ENCODE results near the gene TBX4.

DNA sequence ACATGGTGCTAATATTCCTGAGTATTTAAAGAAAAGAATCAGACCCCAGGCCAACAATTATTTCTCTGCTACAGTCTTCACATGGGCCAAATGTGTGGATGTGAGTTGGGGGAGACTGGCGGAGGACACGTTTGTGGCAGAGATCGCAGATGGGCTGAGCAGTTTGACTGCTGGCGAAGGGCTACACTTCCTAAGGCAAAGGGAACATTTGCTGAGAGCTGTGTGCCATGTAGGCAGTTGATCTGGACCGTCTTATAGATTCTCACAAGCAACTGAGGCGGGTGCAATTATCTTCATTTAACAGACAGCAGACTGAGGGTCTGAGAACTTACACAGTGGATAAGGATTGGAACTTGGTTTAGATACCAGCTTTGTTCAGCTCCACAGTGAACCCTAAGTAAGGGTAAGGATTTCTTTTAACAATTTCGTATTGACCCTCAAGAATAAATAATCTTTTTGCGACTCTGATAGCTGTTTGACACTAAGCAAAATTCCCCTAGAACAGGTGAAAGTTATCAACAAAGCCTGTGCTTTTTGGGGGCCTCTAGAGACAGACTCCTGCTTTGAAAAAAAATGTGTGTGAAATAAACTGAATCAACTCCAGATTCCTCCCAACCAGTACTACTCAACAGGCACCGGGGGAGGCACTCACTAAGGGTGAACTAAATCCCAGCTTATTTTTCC lies 55.3 kb downstream of the TBX4 start:
- TF ChIP-seq EP300 (IDR thresholded peaks at IDR 0.05; ENCODE audit: borderline replicate concordance) (no peak), FOXM1 (IDR thresholded peaks at IDR 0.05; ENCODE audit: borderline replicate concordance, low read depth) (no peak), RAD21 (IDR thresholded peaks at IDR 0.05; ENCODE audit: low read depth) (no peak), EGR1 (IDR thresholded peaks at IDR 0.05) (no peak), YY1 (IDR thresholded peaks at IDR 0.05; ENCODE audit: low read depth) (no peak), NFIC (IDR thresholded peaks at IDR 0.05) (no peak), CREB1 (IDR thresholded peaks at IDR 0.05; ENCODE audit: low read depth) (no peak), TAF1 (IDR thresholded peaks at IDR 0.05; ENCODE audit: low read depth) (no peak), TCF12 (IDR thresholded peaks at IDR 0.05; ENCODE audit: low read depth) (no peak), CEBPB (IDR thresholded peaks at IDR 0.05) (no peak), TEAD4 (IDR thresholded peaks at IDR 0.05) (no peak)
- TF ChIP-seq, protein P1, sequence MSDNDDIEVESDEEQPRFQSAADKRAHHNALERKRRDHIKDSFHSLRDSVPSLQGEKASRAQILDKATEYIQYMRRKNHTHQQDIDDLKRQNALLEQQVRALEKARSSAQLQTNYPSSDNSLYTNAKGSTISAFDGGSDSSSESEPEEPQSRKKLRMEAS (IDR thresholded peaks at IDR 0.05) = no peak
- TF ChIP-seq, protein P2, sequence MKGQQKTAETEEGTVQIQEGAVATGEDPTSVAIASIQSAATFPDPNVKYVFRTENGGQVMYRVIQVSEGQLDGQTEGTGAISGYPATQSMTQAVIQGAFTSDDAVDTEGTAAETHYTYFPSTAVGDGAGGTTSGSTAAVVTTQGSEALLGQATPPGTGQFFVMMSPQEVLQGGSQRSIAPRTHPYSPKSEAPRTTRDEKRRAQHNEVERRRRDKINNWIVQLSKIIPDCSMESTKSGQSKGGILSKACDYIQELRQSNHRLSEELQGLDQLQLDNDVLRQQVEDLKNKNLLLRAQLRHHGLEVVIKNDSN (IDR thresholded peaks at IDR 0.05) = no peak
- TF ChIP-seq, protein P3, sequence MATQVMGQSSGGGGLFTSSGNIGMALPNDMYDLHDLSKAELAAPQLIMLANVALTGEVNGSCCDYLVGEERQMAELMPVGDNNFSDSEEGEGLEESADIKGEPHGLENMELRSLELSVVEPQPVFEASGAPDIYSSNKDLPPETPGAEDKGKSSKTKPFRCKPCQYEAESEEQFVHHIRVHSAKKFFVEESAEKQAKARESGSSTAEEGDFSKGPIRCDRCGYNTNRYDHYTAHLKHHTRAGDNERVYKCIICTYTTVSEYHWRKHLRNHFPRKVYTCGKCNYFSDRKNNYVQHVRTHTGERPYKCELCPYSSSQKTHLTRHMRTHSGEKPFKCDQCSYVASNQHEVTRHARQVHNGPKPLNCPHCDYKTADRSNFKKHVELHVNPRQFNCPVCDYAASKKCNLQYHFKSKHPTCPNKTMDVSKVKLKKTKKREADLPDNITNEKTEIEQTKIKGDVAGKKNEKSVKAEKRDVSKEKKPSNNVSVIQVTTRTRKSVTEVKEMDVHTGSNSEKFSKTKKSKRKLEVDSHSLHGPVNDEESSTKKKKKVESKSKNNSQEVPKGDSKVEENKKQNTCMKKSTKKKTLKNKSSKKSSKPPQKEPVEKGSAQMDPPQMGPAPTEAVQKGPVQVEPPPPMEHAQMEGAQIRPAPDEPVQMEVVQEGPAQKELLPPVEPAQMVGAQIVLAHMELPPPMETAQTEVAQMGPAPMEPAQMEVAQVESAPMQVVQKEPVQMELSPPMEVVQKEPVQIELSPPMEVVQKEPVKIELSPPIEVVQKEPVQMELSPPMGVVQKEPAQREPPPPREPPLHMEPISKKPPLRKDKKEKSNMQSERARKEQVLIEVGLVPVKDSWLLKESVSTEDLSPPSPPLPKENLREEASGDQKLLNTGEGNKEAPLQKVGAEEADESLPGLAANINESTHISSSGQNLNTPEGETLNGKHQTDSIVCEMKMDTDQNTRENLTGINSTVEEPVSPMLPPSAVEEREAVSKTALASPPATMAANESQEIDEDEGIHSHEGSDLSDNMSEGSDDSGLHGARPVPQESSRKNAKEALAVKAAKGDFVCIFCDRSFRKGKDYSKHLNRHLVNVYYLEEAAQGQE (IDR thresholded peaks at IDR 0.05; ENCODE audit: low read depth) = no peak

Data from Ishikawa (cell line).